Mammary epithelial cell (primary cell): Measurements from ENCODE around the gene MEF2C.

Experiments used
- EZH2 ChIP-seq: IDR thresholded peaks from 2 replicates; pipeline ENCODE4 v1.6.1; 2012; ENCODE audit warnings: low read length, inconsistent platforms, borderline replicate concordance
- TF ChIP-seq, protein P1 (sequence below), 2 donors: IDR thresholded peaks in 1 of 2; conservative IDR thresholded peaks in 1 of 2; 2 replicates each; pipeline ENCODE4 v1.5.1; 2011 to 2012; ENCODE audit warnings: inconsistent platforms in 2 of 2, low read length in 2 of 2, mild to moderate bottlenecking in 2 of 2, control low read depth in 1 of 2, low read depth in 1 of 2; ENCODE audit not compliant: insufficient read depth in 1 of 2; ENCODE audit errors: extremely low read depth in 1 of 2

DNA sequence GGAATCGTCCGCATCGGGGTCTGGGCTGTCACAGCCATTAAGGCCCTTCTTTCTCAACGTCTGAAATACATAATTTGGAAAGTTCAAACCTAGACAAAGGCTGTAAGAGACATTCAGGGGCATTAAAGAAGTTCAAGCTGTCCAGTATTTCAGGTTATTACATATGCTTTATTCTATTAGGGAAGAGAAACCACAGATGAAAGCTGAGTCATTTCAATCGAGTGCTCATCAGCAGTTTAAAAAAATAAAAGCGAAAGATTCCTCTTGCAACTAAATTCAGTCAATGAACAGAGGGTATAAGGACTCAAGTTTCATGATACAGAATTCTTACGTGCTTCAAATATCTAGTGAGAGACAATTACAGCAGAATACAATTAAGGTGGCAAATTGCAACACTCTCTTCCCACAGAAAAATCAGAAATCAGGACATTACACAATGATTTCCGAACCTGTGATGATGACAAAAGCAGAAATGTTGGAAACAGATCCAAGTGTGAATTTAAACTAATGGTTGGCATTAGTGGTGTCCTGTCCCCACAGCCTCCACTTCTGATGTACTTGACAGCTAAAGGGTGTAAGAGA is 121.6 kb downstream of the MEF2C start:
- no peak for TF ChIP-seq EZH2
- TF ChIP-seq, protein P1, sequence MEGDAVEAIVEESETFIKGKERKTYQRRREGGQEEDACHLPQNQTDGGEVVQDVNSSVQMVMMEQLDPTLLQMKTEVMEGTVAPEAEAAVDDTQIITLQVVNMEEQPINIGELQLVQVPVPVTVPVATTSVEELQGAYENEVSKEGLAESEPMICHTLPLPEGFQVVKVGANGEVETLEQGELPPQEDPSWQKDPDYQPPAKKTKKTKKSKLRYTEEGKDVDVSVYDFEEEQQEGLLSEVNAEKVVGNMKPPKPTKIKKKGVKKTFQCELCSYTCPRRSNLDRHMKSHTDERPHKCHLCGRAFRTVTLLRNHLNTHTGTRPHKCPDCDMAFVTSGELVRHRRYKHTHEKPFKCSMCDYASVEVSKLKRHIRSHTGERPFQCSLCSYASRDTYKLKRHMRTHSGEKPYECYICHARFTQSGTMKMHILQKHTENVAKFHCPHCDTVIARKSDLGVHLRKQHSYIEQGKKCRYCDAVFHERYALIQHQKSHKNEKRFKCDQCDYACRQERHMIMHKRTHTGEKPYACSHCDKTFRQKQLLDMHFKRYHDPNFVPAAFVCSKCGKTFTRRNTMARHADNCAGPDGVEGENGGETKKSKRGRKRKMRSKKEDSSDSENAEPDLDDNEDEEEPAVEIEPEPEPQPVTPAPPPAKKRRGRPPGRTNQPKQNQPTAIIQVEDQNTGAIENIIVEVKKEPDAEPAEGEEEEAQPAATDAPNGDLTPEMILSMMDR (conservative IDR thresholded peaks at IDR 0.05 in 1 of 2, IDR thresholded peaks at IDR 0.05 in 1 of 2; ENCODE audit: extremely low read depth in 1 of 2, insufficient read depth in 1 of 2, low read depth in 1 of 2, low read length in 2 of 2), result no peak
